Lower leg skin (tissue), 3 donors: ENCODE measurements around the gene RIIAD1.

Source experiments
- POLR2A ChIP-seq, 2 donors: fragments of 450-650 bp; IDR thresholded peaks; one replicate each; pipeline ENCODE4 v1.6.1; 2016 to 2017; ENCODE audit warnings: antibody characterized with exemption in 2 of 2, mild to moderate bottlenecking in 1 of 2, moderate library complexity in 1 of 2
- TF ChIP-seq, protein P1 (sequence below), 3 donors: fragments of 450-650 bp; IDR thresholded peaks; one replicate each; pipeline ENCODE4 v1.5.1; 2016; ENCODE audit warnings: antibody characterized with exemption in 3 of 3, mild to moderate bottlenecking in 3 of 3, moderate library complexity in 2 of 3

DNA sequence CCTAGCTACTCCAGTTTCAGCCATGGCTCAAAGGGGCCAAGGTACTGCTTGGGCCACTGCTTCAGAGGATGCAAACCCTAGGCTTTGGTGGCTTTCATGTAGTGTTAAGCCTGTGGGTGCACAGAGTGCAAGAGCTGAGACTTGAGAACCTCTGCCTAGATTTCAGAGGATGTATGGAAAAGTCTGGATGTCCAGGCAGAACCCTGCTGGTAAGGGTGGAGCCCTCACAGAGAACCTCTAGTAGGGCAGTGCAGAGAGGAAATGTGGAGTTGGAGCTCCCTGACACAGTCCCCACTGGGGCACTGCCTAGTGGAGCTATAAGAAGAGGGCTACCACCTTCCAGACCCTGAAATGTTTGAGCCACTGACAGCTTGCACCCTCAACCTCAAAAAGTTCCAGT lies 16.2 kb downstream of the RIIAD1 start:
- TF ChIP-seq, protein P1, sequence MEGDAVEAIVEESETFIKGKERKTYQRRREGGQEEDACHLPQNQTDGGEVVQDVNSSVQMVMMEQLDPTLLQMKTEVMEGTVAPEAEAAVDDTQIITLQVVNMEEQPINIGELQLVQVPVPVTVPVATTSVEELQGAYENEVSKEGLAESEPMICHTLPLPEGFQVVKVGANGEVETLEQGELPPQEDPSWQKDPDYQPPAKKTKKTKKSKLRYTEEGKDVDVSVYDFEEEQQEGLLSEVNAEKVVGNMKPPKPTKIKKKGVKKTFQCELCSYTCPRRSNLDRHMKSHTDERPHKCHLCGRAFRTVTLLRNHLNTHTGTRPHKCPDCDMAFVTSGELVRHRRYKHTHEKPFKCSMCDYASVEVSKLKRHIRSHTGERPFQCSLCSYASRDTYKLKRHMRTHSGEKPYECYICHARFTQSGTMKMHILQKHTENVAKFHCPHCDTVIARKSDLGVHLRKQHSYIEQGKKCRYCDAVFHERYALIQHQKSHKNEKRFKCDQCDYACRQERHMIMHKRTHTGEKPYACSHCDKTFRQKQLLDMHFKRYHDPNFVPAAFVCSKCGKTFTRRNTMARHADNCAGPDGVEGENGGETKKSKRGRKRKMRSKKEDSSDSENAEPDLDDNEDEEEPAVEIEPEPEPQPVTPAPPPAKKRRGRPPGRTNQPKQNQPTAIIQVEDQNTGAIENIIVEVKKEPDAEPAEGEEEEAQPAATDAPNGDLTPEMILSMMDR (IDR thresholded peaks at IDR 0.05), result no peak
- TF ChIP-seq POLR2A (IDR thresholded peaks at IDR 0.05), result no peak
